Right renal cortex interstitium (tissue), 3 donors: ENCODE results near the gene PLXNA4. TPM values are rescaled to one million over a fixed set of nuclear protein-coding genes. Genes with fewer than 3 reads are reported as not detected.
A peak's percentile ranks its signal among the peaks of the same experiment; 100 is the strongest.

Experiments used
- DNase-seq, 3 donors: peaks; one replicate each; pipeline ENCODE4 v3.0.0-alpha.2; 2013; ENCODE audit warnings: low read depth in 3 of 3, low spot score in 2 of 3
- polyA plus RNA-seq, 3 donors: library from polyadenylated mRNA; unstranded; fragments of 120-200 nt; gene quantifications; one replicate each; pipeline ENCODE4 v1.2.1, GENCODE V29; 2013; ENCODE audit not compliant: insufficient read length in 3 of 3

PLXNA4 gene
- polyA plus RNA-seq, 3 donors = 11.8 to 14.5 (median 13.5) TPM

DNA sequence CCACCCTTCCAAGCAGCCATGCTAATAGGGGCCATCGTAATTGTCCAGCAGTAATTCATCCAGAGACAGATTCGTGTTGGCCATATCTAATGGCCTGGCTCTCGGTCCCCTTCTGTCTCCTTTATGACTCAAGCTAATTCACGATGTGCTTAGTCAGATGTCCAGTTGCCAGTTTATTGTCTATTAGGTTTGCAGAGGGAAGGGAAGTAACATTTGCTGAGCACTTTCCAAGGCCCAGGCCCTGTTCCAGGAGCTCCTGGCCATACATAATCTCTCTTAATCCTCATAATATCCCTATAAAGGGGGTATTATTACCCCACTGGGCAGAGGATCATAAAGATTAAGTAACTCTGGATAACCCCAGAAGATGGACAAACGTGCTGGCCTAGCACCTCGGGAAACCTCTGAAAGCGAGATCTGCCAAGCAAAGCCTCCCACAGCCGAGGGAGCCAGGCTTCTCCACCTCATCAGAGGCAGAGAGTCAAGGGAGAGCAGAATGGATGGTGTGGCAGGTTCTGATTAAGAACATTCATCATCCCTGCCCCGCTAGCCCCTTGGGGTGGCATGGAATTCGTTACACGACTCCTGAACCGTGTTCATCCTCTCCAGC is 153.7 kb downstream of the PLXNA4 start:
- no peak for DNase-seq

DNA sequence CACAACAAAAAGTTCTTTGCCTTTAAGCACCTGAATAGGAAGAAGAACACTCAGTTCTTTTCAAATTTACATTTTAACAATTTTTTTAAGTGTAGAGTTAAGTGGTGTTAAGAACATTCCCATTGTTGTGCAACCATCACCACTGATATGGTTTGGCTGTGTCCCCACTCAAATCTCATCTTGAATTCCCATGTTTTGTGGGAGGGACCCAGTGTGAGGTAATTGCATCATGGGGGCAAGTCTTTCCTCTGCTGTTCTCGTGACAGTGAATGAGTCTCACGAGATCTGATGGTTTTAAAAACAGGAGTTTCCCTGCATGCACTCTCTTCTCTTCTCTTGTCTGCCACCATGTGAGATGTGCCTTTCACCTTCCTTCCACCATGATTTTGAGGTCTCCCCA is 155.7 kb downstream of the PLXNA4 start:
- DNase-seq = no peak

DNA sequence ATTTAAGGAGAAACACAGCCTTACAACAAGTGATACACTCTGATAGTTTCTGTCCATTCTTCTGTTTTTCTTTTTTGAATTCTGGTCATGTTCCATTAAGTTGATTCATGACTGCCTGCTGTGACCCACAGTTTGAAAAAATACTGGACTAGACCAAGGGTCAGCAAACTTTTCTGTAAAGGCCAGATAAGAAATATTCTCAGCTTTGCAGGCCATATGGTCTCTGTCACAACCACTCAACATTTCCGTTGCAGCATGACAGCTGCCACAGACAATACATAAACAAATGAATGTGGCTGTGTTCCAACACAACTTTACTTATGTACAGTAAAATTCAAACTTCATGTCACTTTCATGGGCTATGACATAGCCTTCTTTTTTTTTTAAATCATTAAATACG is 156.7 kb downstream of the PLXNA4 start:
- peak; percentile 63 to 74 (median 69) for DNase-seq

DNA sequence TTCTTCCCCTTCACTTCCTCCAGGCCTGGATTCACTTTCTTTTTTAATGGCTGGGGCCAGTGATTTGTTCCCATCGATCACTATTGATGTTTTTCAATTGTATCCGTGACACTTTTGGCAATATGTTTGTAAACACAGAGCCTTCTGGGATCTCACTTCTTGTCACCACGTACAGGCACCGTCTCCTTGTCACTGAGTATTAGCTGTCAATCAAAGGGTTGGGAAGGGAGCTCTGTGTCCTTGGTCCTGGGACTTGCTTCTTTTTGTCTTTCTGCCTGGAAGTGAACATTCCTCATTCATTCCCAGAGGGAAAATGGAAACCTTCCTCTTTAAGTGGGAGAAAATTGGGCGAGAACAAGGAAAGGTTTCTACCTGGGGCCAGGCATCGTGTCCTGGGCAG is 157.4 kb downstream of the PLXNA4 start:
- no peak for DNase-seq

DNA sequence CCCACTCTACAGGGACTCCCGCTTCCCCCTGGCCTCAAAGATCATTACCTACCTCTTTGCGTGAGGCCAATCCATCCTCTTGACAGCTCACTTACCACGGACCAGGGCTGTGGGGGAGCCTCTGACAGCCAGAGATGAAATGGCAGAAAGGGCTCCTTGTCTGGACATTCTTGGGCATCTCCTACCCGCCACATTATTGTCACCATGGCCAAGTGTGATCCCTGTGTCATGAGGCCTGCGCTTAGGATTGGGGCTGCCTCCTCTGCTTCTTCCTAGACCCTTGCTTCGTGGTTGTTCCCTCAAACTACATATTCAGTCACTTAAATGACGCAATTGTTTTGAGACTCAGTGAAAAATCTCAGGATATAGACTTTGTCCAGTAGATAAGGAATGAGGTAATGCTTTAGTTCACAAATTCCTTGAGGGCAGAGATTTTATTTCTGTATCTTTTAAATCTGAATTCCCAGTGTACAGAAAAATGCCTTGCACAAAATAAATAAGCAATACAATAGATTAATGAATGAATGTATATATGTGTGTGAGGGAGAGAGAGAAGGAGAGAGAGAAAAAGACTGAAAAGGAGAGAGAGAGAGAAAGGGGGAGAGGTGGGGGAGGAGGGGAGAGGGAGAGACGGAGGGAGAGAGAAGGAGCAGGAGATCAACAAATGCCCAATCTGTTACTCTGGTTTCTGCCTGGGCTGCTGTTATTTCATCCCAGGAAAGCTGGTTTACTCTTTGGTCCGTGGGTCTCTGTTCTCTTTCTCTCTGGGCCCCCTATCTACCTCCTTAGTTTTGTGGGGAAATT is 159.0 kb downstream of the PLXNA4 start:
- DNase-seq = no peak

DNA sequence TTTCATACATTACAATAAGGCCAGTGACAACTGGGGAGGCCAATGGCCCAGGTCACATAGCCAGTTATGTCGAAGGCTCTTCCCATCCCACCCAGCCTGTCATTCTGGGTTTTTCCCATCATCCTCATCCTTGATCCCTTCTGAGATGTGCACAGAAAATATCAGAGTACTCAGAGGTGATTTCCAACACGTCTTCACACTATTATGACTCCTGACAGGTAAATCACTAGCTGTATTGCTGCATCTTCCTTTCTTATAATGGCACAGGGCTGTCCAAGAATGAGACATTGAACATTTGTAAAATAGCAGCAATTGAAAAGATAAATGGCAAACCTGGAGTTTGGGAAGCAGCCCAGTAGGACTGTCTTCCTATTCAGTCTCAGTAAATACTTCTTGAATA is 159.9 kb downstream of the PLXNA4 start:
- DNase-seq = no peak

DNA sequence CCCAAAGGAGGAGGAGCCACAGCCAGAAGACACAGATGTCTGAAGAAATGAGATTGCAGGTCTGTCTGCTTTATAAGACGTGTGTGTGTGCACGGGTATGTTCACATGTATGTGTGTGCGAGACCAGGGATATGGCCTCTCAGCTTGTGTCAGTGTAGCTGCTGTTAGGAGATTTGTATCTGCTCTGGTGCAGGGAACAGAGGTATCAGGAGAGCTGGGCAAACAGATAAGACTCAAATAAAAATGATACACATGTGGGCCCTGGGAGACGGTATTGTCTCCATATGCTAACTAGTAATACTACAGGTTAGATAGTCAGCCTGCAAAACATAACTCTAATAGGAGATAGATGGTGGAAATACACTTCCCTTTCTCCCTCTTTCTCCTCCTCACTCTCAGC is 161.0 kb downstream of the PLXNA4 start:
- DNase-seq = no peak

DNA sequence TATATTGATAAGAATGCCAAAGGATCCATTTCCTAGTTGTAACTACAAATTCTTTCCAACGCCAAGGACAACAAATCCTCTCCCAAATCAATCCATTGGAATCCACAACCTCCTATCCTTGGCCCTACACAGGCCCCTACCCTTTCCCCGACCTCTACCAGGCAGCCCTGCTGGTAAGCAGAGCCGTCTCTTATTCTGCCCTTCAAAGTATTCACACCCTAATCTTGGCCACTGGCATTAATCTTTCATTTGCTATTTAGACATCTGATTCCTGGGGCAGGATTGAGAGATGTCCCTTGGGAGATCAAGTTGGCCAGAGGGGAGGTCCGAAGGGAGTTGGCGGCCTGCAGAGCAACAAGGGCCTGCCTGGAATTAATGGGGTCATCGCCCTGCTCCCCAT is 161.4 kb downstream of the PLXNA4 start:
- no peak for DNase-seq

DNA sequence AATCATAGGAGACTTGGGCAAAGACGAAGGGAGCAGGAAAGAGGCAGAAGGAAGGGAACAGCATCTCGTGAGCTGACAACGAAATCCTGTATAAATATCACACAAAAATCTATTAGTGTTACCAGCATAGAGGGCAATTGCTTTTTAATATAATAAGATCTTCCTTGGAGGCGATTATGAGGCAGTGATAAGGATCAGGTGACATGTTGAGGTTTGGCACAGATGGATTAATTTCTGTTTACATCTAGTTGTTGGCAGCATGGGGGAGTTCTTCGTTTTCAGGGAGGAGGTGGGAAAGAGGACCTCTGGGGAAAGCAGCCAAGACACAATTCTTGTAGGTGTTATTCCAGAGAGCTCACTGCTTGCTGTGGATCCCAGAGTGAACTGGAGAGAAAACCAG is 163.8 kb downstream of the PLXNA4 start:
- no peak for DNase-seq

DNA sequence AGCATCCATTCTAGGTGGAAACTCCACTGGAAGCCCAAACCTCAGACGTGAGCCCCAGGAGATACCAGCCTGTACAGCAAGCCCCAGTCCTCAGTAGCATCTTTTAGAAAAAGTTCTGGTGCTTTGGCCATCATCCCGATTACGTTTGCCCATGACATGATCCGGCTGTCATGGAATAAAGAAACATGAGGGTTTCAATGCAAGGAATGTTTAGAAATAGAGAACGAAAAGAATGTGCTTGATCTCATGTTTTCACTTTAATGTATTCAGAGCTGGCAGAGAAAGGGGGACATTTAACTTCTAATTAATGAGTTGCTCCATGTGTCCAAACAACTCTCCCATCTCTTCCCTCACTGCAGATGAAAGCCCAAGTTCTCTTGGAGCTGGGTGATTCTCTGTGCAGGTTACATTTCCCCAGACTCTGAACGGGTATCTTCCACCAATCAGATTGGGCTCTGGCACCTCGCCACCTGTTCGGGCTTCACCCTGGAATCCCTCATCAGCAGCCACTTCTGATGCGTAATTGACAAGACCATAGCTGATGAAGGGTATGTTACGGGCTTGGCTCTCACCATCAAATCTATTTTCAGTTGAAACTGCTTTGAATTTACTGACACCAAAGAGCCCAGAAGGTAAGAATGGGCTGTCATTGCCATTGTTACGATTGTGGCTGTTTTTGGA is 165.3 kb downstream of the PLXNA4 start:
- no peak for DNase-seq

DNA sequence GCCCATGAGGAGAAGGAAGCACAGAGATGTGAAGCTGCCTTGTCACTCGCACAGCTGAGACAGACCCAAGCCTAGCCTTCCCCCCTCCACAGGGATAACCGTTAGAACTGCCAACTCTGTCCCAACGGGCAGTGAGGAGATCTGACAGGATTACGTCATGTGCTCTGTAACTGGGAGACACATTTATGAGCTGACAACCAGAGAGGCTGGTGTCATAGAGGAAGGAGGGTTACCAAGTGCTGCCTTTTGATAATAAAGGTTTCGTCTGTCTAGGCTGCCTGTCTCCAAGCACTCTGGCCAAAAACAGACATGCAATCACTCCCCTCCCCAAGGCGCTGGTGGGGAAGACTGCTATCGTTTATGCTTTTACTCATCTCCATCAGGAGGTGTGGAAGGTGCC is 165.9 kb downstream of the PLXNA4 start:
- no peak for DNase-seq

DNA sequence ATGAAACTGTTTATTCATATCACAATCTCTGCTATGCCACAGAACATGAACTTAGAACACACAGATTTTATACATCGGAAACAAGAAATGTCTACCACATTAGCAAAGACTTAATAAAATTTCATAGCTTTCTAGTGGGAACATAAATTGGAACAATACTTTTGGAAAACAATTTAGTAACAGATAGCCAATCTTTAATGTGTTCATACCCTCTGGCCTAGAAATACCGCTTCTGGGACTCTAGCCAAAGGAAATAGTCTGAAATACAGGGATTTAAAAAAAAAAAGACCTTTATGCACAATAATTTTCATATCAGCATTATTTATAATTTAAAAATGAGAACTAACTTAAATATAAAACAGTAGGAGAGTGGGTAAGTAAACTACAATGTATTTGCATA is 168.5 kb downstream of the PLXNA4 start:
- no peak for DNase-seq

DNA sequence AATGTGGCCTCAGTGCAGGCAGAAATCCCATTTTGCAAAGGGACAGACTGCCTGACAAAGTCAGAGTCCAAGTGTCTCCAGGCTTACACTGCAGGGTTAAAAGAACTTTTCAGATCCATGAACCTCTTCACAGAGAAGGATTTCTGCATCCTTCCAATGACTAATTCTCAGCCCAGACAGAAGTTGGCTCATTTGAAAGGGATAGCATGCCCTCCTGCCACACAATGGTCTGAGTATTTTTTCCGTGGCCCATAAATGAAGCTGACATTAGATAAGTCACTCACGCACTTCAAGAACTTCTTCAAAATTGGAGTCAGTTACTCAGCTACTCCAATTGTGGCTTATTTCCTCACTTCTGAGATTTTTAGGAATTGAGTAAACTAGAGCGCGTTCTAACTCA is 170.2 kb downstream of the PLXNA4 start:
- no peak for DNase-seq

DNA sequence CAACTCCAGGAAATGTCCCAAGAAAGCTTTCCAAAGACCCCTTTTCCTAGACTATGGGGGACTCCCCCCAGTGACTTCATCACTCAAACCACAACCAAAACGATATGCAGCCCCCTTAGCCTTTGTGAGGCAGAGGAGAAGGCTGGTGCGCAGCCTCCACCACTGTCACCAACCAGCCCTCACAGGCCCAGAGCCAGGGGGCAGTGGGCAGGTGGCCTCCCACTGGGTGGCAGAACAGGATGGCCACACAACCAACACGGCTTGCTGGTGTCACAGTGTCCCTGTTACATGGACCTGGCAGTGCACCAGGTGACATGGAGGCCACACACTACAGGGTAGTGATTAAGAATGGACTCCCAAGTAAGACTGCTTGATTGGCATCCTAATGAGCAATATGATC is 172.0 kb downstream of the PLXNA4 start:
- DNase-seq = no peak

DNA sequence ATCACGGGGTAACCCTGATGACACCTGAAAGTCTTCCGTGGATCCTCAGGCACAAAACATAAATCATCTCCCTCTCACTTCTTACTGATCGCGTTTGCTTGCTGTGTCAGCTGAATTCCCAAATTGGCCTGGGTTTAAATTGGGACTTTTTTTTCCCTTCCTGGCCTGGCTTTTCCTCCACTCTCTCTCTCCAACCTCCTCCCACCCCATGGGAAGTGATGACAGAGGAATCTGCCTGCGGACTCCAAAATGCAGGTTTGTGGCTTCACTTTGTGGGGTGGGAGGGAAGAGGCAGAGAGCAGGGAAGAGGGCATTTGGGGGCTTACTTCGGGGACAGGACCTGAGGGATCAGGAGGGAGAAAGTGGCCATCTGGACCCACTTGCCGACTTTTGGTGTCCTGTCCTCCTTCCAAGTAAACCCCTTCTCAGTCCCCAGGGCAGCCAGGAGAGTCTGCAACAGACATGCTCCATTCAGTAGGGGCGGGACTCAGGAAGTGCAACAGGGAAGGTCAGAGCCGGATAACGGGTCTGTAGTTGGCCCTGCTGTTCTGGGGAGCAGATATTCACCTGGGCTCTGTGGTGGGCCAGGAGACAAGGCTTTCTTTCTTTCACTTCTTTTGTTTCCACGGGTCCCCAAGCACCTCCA is 172.7 kb downstream of the PLXNA4 start:
- DNase-seq = no peak

DNA sequence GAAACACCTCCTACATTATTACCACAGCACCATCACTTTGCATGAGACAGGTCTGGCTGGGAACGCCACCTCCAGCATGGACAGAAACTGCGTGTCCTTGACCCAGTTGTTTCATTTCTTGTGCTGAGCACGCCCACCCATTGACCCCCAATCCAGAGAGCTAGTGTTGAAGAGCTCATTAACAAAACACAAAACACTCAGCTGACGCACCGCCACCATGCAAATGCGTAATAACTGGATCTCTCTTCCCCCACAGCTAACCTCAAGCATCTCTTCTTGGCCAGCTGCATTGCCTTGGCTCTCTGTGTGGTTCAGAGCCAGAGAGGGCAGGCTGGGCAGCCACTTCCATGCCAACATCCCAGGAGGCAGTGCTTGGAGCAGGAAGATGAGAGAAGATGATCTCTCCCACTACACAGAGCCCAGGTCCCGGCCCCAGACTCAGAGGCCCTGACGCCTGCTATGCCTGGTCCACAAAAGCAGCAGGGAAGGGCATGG is 173.5 kb downstream of the PLXNA4 start:
- DNase-seq = no peak

DNA sequence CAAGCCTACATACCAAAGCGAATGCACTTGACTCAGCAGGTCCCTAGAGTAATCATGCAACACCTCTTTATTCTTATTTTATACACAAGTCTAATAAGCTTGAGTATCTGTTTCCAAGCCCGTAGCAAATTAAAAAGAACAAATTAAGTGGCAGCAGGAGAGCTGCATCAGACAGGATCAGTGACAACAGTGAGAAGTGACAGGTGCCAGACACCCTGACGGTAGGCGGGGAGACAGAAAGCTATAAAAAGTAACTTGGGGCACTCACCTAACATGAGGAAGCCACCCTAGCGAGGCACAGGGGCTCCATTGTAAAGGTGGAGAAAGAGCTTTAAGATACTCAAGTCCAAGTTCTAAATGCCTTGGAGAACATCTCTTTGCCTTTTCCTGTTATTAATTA is 174.2 kb downstream of the PLXNA4 start:
- DNase-seq = no peak

DNA sequence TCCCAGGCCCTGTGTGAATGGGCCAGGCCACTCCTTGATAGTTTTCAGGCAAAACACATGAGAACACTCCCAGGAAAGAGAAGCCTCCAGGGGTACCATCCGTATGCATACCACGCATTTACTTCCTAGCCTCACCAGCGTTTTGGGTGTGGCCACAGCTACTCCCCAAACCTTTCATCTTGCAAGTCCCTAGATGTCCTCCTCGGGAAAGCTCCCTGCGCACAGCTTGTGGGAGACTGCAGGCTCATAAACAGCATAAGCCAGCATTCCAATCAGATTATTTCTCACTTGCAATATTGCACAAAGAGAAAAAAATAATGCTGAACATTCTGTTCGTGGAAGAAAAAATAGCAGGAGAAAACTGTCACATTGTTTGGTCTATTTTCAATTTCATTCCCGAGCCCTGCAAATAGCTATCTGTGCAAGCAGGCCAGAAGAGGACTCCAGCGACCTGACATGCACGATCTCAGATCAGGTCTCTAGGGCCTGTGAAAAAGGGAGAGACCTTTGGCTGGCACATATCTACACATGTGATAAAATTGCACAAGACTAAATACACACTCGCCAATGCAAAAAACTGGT is 175.6 kb downstream of the PLXNA4 start:
- DNase-seq = no peak

DNA sequence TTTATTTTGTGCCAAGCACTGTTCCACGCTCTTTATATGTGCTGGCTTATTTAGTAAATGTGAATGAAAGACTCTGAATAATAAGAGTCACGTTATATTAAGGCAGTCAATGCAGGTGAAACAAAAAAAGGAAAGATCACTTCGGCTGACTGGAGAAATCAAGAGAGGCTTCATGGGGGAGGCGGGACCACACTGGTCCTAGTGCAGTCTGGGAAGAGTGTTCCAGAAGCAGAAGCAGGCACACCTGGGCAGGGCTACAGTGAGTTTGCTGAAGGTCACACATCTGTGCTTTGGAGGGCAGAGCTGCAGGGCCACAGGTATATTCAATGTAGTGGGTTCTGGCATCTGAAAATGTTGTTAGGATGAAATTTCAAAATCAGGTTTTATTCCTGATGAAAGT is 176.9 kb downstream of the PLXNA4 start:
- DNase-seq = no peak

DNA sequence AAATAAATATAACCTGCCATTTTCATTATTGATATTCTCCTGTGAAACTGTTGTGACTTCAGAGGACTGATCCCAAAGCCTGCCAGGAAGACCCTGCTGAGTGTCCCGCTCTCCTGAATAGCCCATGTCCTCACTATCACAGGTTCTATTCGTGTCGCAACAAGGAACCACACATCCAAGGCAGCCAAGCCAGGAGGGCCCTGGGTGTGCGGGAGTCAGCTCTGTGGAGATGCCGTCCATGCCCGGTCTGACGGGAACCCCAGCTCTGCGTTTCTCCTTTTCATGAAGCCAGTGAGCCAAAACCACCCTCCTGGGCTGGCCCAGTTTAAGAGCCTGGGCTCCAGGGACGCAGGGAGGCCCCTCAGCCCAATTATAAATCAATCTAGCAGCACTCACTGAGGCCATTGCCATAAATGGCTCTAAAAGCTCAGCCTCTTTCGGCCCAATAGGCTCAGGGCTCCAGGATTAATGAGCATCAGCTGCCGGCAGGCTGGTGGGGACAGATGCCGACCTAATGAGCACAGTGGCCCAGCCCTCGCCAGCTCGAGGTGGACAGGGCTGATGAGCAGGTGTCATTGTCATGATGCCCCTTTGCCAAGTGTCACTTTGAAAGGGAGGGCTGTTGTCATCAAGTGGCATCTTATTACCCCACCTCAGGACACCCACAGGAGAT is 177.9 kb downstream of the PLXNA4 start:
- DNase-seq = no peak
